HCT116 (cell line): ENCODE measurements around the gene NABP1. TPM values are rescaled to one million over a fixed set of nuclear protein-coding genes. Genes with fewer than 3 reads are reported as not detected.

Experiments
- ATAC-seq: fragments of 200-7000 bp; cut with Tn5 transposase; 2 replicates; pipeline ENCODE4 v1.9.1; 2020; ENCODE audit warnings: mild to moderate bottlenecking, moderate library complexity
- BruUV-seq: library from RNA; stranded (reverse); fragments of 400-500 nt; replicated peaks from 2 replicates; lab custom pipeline; 2021; lab: Mats Ljungman, UMichigan
- CTCF ChIA-PET: fragments of 300-600 bp; sonication (Branson Sonifier 250); formaldehyde crosslinking; loops from one replicate; lab custom pipeline; 2021; ENCODE audit warnings: antibody characterized with exemption; lab: Charles Lee
- POLR2A ChIA-PET: fragments of 300-600, 350-600 bp; sonication (Branson Sonifier 250); formaldehyde crosslinking; loops from one replicate; lab custom pipeline; 2021; ENCODE audit warnings: antibody characterized with exemption; lab: Charles Lee
- RAD21 ChIA-PET, 2 experiments: fragments of 300-600 bp; sonication (Branson Sonifier 250); formaldehyde crosslinking; loops; one replicate each; lab custom pipeline; 2023; ENCODE audit warnings: low total read pairs in 2 of 2; ENCODE audit not compliant: uncharacterized antibody in 2 of 2, unreplicated experiment in 2 of 2, low non-redundant PET in 1 of 2; lab: Charles Lee
- DNase-seq: peaks from one replicate; pipeline ENCODE4 v3.0.0-alpha.2; 2010; ENCODE audit warnings: low read depth, low spot score
- H2AFZ ChIP-seq: fragments of 200-600 bp; shearing (Covaris generic), sonication (generic); 2 replicates; pipeline ENCODE4 v1.6.1; 2017; ENCODE audit warnings: low read depth, mixed run types, mixed read lengths, antibody characterized with exemption, low read length; ENCODE audit not compliant: poor library complexity, severe bottlenecking
- H3K27ac ChIP-seq: 2 replicates; pipeline ENCODE4 v1.5.1; 2012; ENCODE audit warnings: low read depth, low read length
- H3K27me3 ChIP-seq: fragments of 200-600 bp; sonication (generic); 2 replicates; pipeline ENCODE4 v1.6.1; 2016; ENCODE audit warnings: mixed run types, low read length, mixed read lengths; ENCODE audit not compliant: insufficient read depth
- H3K36me3 ChIP-seq, 2 experiments: fragments of 200-500 bp in 1 of 2; fragments of 200-600 bp in 1 of 2; sonication (Bioruptor generic) in 1 of 2; sonication (generic) in 1 of 2; 2 replicates each; pipeline versions ENCODE4 v1.5.1 to v1.6.1; 2014 to 2016; ENCODE audit warnings: low read length in 2 of 2, inconsistent platforms in 1 of 2, mixed read lengths in 1 of 2, mixed run types in 1 of 2; ENCODE audit not compliant: insufficient read depth in 2 of 2, control insufficient read depth in 1 of 2
- H3K4me1 ChIP-seq, 2 experiments: fragments of 200-600 bp in 1 of 2; sonication (generic) in 1 of 2; 2 replicates each; pipeline versions ENCODE4 v1.5.1 to v1.6.1; 2012 to 2017; ENCODE audit warnings: low read length in 2 of 2, inconsistent platforms in 1 of 2, mild to moderate bottlenecking in 1 of 2, mixed read lengths in 1 of 2, mixed run types in 1 of 2, moderate library complexity in 1 of 2; ENCODE audit not compliant: insufficient read depth in 2 of 2, control insufficient read depth in 1 of 2
- H3K4me2 ChIP-seq: fragments of 200-600 bp; sonication (generic); 2 replicates; pipeline ENCODE4 v1.6.1; 2017; ENCODE audit warnings: mixed run types, low read length, mixed read lengths
- H3K4me3 ChIP-seq, 2 experiments: fragments of 200-600 bp in 1 of 2; sonication (generic) in 1 of 2; replicated peaks in 1 of 2; 2 replicates each; pipeline ENCODE4 v1.5.1; 2011 to 2016; ENCODE audit warnings: low read length in 2 of 2, control low read depth in 1 of 2, low read depth in 1 of 2, mild to moderate bottlenecking in 1 of 2, mixed read lengths in 1 of 2, mixed run types in 1 of 2
- H3K79me2 ChIP-seq: fragments of 200-600 bp; sonication (generic); 2 replicates; pipeline ENCODE4 v1.6.1; 2017; ENCODE audit warnings: mild to moderate bottlenecking, mixed run types, low read length, moderate library complexity, mixed read lengths; ENCODE audit not compliant: insufficient read depth
- H3K9ac ChIP-seq: fragments of 200-600 bp; sonication (generic); 2 replicates; pipeline ENCODE4 v1.6.1; 2016; ENCODE audit warnings: low read length, mixed read lengths
- H3K9me2 ChIP-seq: fragments of 200-600 bp; sonication (generic), shearing (Covaris generic); 2 replicates; pipeline ENCODE4 v1.6.1; 2017; ENCODE audit warnings: mixed run types, mild to moderate bottlenecking, moderate library complexity; ENCODE audit not compliant: insufficient read depth
- H3K9me3 ChIP-seq, 2 experiments: fragments of 200-500 bp in 1 of 2; fragments of 200-600 bp in 1 of 2; sonication (Bioruptor generic) in 1 of 2; sonication (generic) in 1 of 2; 2 replicates each; pipeline ENCODE4 v1.6.1; 2014 to 2017; ENCODE audit warnings: low read length in 2 of 2, mixed read lengths in 2 of 2, inconsistent platforms in 1 of 2, low read depth in 1 of 2, mild to moderate bottlenecking in 1 of 2, mixed run types in 1 of 2, moderate library complexity in 1 of 2; ENCODE audit not compliant: control insufficient read depth in 1 of 2, insufficient read depth in 1 of 2
- H4K20me1 ChIP-seq: fragments of 200-600 bp; sonication (generic), shearing (Covaris generic); 2 replicates; pipeline ENCODE4 v1.6.1; 2017; ENCODE audit warnings: mixed run types, mild to moderate bottlenecking, moderate library complexity; ENCODE audit not compliant: insufficient read depth
- CBX3 ChIP-seq: IDR thresholded peaks from 2 replicates; pipeline ENCODE4 v1.6.1; 2012; ENCODE audit warnings: low read depth
- CEBPB ChIP-seq: IDR thresholded peaks from 2 replicates; pipeline ENCODE4 v1.6.1; 2012; ENCODE audit warnings: low read depth
- CTCF ChIP-seq, 3 experiments: fragments of 200-600 bp in 1 of 3; sonication (generic) in 1 of 3; IDR thresholded peaks in 2 of 3; conservative IDR thresholded peaks in 1 of 3; 2 replicates each; pipeline ENCODE4 v1.5.1; 2012 to 2017; ENCODE audit warnings: low read depth in 2 of 3, low read length in 2 of 3, antibody characterized with exemption in 1 of 3, borderline replicate concordance in 1 of 3, control low read depth in 1 of 3, mild to moderate bottlenecking in 1 of 3, mixed read lengths in 1 of 3, mixed run types in 1 of 3, moderate library complexity in 1 of 3; ENCODE audit not compliant: insufficient read depth in 1 of 3
- EGR1 ChIP-seq: IDR thresholded peaks from 2 replicates; pipeline ENCODE4 v1.6.1; 2012; ENCODE audit warnings: low read depth
- EZH2 ChIP-seq: fragments of 200-600 bp; sonication (generic); IDR thresholded peaks from 2 replicates; pipeline ENCODE4 v1.6.1; 2017; ENCODE audit warnings: antibody characterized with exemption, mixed run types
- FOSL1 ChIP-seq: IDR thresholded peaks from 2 replicates; pipeline ENCODE4 v1.6.1; 2012; ENCODE audit warnings: low read depth
- JUND ChIP-seq: IDR thresholded peaks from 2 replicates; pipeline ENCODE4 v1.6.1; 2012
- POLR2AphosphoS5 ChIP-seq: IDR thresholded peaks from 2 replicates; pipeline ENCODE4 v1.6.1; 2011; ENCODE audit warnings: mild to moderate bottlenecking, low read depth, low read length, moderate library complexity
- RAD21 ChIP-seq: IDR thresholded peaks from 2 replicates; pipeline ENCODE4 v1.6.1; 2012; ENCODE audit warnings: low read depth, mild to moderate bottlenecking
- REST ChIP-seq: IDR thresholded peaks from 2 replicates; pipeline ENCODE4 v1.6.1; 2012; ENCODE audit warnings: low read depth
- SIN3A ChIP-seq: IDR thresholded peaks from 2 replicates; pipeline ENCODE4 v1.6.1; 2012; ENCODE audit warnings: low read depth
- TCF7L2 ChIP-seq: IDR thresholded peaks from 2 replicates; pipeline ENCODE4 v1.7.0; 2011; ENCODE audit warnings: borderline replicate concordance, inconsistent platforms; ENCODE audit not compliant: insufficient read depth, insufficient read length; ENCODE audit errors: extremely low read depth
- YY1 ChIP-seq: IDR thresholded peaks from 2 replicates; pipeline ENCODE4 v1.6.1; 2011; ENCODE audit warnings: low read length, low read depth, moderate library complexity, mild to moderate bottlenecking; ENCODE audit not compliant: insufficient replicate concordance; ENCODE audit errors: extremely low read depth
- ZBTB33 ChIP-seq: IDR thresholded peaks from 2 replicates; pipeline ENCODE4 v1.6.1; 2011; ENCODE audit warnings: mild to moderate bottlenecking, low read length, moderate library complexity; ENCODE audit not compliant: insufficient replicate concordance; ENCODE audit errors: extremely low read depth
- ZNF274 ChIP-seq: fragments of 200-500 bp; sonication (Bioruptor generic); IDR thresholded peaks from 2 replicates; pipeline ENCODE4 v1.6.1; 2014; ENCODE audit warnings: mild to moderate bottlenecking, low read depth, low read length, inconsistent platforms
- intact Hi-C: fragments of 100-400 bp; cut with micrococcal nuclease; formaldehyde crosslinking; loops from 2 replicates; pipeline ENCODE4 v1.10.0; 2022
- total RNA-seq: library from RNA; stranded (reverse); gene quantifications from one replicate; pipeline ENCODE4 v1.2.1, GENCODE V29; 2021; ENCODE audit not compliant: unreplicated experiment

NABP1 gene
- total RNA-seq, 1 experiment from 2014 or later, result 39.3 TPM

- TF ChIP-seq ZBTB33 (no peak), TCF7L2 (no peak), CEBPB (no peak)
Observed at GRCh38 chr2:191656391-191656790, 21.5 kb upstream of the NABP1 start (continued).

GRCh38 chr2:191656792-191657191, 21.1 kb upstream of the NABP1 start:
- Histone ChIP-seq H3K4me3 (no peak overlapping the region), H3K36me3 (no peaks in the 10 kb centered on the region), H4K20me1 (no peaks in the 10 kb centered on the region), H3K9me2 (peaks cover 2% of the 10 kb centered on the region; the same call in 1 of the 2 replicates), H3K27ac (no peak overlapping the region), H3K4me2 (no peak overlapping the region), H3K4me1 (no peaks in the 10 kb centered on the region), H3K9ac (no peak overlapping the region), H3K9me3 (no peaks in the 10 kb centered on the region), H3K27me3 (no peaks in the 10 kb centered on the region), H2AFZ (no peak overlapping the region), H3K79me2 (no peaks in the 10 kb centered on the region)
- CTCF ChIA-PET, result no interaction called here
- BruUV-seq, result no TSS peak
- DNase-seq (no peak), ATAC-seq (no peak)
- intact Hi-C loops, result no loop called here
- no peak for TF ChIP-seq CTCF (IDR thresholded peaks at IDR 0.05 in 2 of 3, conservative IDR thresholded peaks at IDR 0.05 in 1 of 3; ENCODE audit: borderline replicate concordance in 1 of 3, insufficient read depth in 1 of 3, low read depth in 2 of 3, low read length in 2 of 3)
- TF ChIP-seq JUND, result no peak
- no peak for TF ChIP-seq SIN3A
- no peak for TF ChIP-seq FOSL1
- no peak for TF ChIP-seq EZH2
- TF ChIP-seq POLR2AphosphoS5, result no peak
- no peak for TF ChIP-seq YY1
- TF ChIP-seq RAD21, result no peak
- TF ChIP-seq REST, result no peak
- no peak for TF ChIP-seq EGR1
- TF ChIP-seq ZBTB33, result no peak
- no peak for TF ChIP-seq ZNF274
- TF ChIP-seq CBX3, result no peak
- TF ChIP-seq CEBPB, result no peak
- RAD21 ChIA-PET, result no interaction called here
- POLR2A ChIA-PET, result interaction anchor here (4.6 kb wide), 1 partner anchor 20 kb away, joined by 18 read pairs; the partner anchor contains the start of gene NABP1
